ELR (cell line): ENCODE data around the gene ZNF280C.
"Not testable (repeated sequence)": the region's sequence is repeated elsewhere in the genome, so short reads cannot be mapped to it uniquely, and the experiment has no call there.

Experiments
- DNase-seq: peaks from one replicate; pipeline ENCODE4 v3.0.0-alpha.2; 2015; ENCODE audit warnings: low read depth

ZNF280C gene

GRCh38 chrX:130268449-130269170 lies at the start of gene ZNF280C:
Gene ZNF280C (minus strand): TSS chrX:130268899. CDS start chrX:130260449, 8,450 bp downstream.
- DNase-seq: peak; percentile 93

GRCh38 chrX:130304587-130305368 lies 36.1 kb upstream of the ZNF280C start:
- no peak for DNase-seq

- no peak for DNase-seq
Measured at GRCh38 chrX:130301977-130302376, 33.3 kb upstream of the ZNF280C start.

- DNase-seq: no peak
Measured at GRCh38 chrX:130301405-130301804, 32.7 kb upstream of the ZNF280C start.

- DNase-seq: no peak
Measured at GRCh38 chrX:130300010-130300282, 31.2 kb upstream of the ZNF280C start.

- DNase-seq: no peak
Measured at GRCh38 chrX:130299279-130300009, 30.7 kb upstream of the ZNF280C start.

GRCh38 chrX:130296743-130297142 lies 28.0 kb upstream of the ZNF280C start:
- DNase-seq: peak; percentile 40

- DNase-seq: no peak
Measured at GRCh38 chrX:130296297-130296678, 27.6 kb upstream of the ZNF280C start.

GRCh38 chrX:130295519-130296296 lies 27.0 kb upstream of the ZNF280C start:
- peak; percentile 21 for DNase-seq

GRCh38 chrX:130287071-130287770 lies 18.5 kb upstream of the ZNF280C start:
- no peak for DNase-seq

GRCh38 chrX:130285710-130286109 lies 17.0 kb upstream of the ZNF280C start:
- DNase-seq: no peak

- peak; percentile 36 for DNase-seq
Measured at GRCh38 chrX:130285069-130285620, 16.4 kb upstream of the ZNF280C start.

GRCh38 chrX:130282151-130282550 lies 13.5 kb upstream of the ZNF280C start:
- DNase-seq: no peak

GRCh38 chrX:130280901-130281300 lies 12.2 kb upstream of the ZNF280C start:
- DNase-seq: no peak

- DNase-seq: not testable (repeated sequence)
Measured at GRCh38 chrX:130272253-130272652, 3.6 kb upstream of the ZNF280C start.

- not testable (repeated sequence) for DNase-seq
Measured at GRCh38 chrX:130269391-130269790, 692 bp upstream of the ZNF280C start.

- peak; percentile 21 for DNase-seq
Measured at GRCh38 chrX:130267956-130268448, 697 bp downstream of the ZNF280C start.

GRCh38 chrX:130264573-130264972 lies 4.1 kb downstream of the ZNF280C start:
- DNase-seq: no peak

GRCh38 chrX:130263016-130263415 lies 5.7 kb downstream of the ZNF280C start:
- no peak for DNase-seq

- no peak for DNase-seq
Measured at GRCh38 chrX:130262231-130262630, 6.5 kb downstream of the ZNF280C start.

- DNase-seq: no peak
Measured at GRCh38 chrX:130261296-130261893, 7.3 kb downstream of the ZNF280C start.
